ENCODE data around the gene HDAC4. TPM values are rescaled to one million over a fixed set of nuclear protein-coding genes. Genes with fewer than 3 reads are reported as not detected.

Gene HDAC4
- total RNA-seq, 1 experiment from 2014 or later: 47.6 TPM

- H3K4me3 ChIP-seq (replicated peaks in 1 of 2; ENCODE audit: low read depth in 1 of 2, low read length in 2 of 2): no peak overlapping the region
- H3K9me3 ChIP-seq (ENCODE audit: control insufficient read depth in 1 of 2, insufficient read depth in 1 of 2, low read depth in 1 of 2, low read length in 2 of 2): no peaks in the 10 kb centered on the region
- no TSS peak for BruUV-seq (replicated peaks)
- H3K4me1 ChIP-seq (ENCODE audit: control insufficient read depth in 1 of 2, insufficient read depth in 2 of 2, low read length in 2 of 2): peaks cover 0 to 24% of the 10 kb centered on the region in 2 experiments; a peak in 1 of 4 replicates
- POLR2A ChIA-PET: no interaction called here
- no peaks in the 10 kb centered on the region for H4K20me1 ChIP-seq (ENCODE audit: insufficient read depth)
- peaks cover 2 to 4% of the 10 kb centered on the region in 2 experiments; a peak in 1 of 4 replicates for H3K36me3 ChIP-seq (ENCODE audit: control insufficient read depth in 1 of 2, insufficient read depth in 2 of 2, low read length in 2 of 2)
- H3K79me2 ChIP-seq (ENCODE audit: insufficient read depth, low read length): no peaks in the 10 kb centered on the region
- no peaks in the 10 kb centered on the region for H3K27me3 ChIP-seq (ENCODE audit: insufficient read depth, low read length)
- no peaks in the 10 kb centered on the region for H3K9me2 ChIP-seq (ENCODE audit: insufficient read depth)
- TF ChIP-seq SP1 (IDR thresholded peaks at IDR 0.05; ENCODE audit: low read depth): no peak
- no peak for TF ChIP-seq EGR1 (IDR thresholded peaks at IDR 0.05; ENCODE audit: low read depth)
- no peak for TF ChIP-seq SIN3A (IDR thresholded peaks at IDR 0.05; ENCODE audit: low read depth)
- TF ChIP-seq ELF1 (IDR thresholded peaks at IDR 0.05; ENCODE audit: borderline replicate concordance, low read depth): no peak
- TF ChIP-seq CEBPB (IDR thresholded peaks at IDR 0.05; ENCODE audit: low read depth): no peak
- no peak for TF ChIP-seq RAD21 (IDR thresholded peaks at IDR 0.05; ENCODE audit: low read depth)
- no peak for TF ChIP-seq EZH2 (IDR thresholded peaks at IDR 0.05)
- no peak for TF ChIP-seq CBX3 (IDR thresholded peaks at IDR 0.05; ENCODE audit: low read depth)
- TF ChIP-seq POLR2AphosphoS5 (IDR thresholded peaks at IDR 0.05; ENCODE audit: low read depth, low read length): no peak
- no peak for TF ChIP-seq EZH2phosphoT487 (IDR thresholded peaks at IDR 0.05; ENCODE audit: borderline replicate concordance)
- no peak for TF ChIP-seq ATF3 (IDR thresholded peaks at IDR 0.05)
- H2AFZ ChIP-seq (ENCODE audit: low read depth, low read length, poor library complexity, severe bottlenecking): no peak overlapping the region
- H3K4me2 ChIP-seq (ENCODE audit: low read length): no peak overlapping the region
- no peak overlapping the region for H3K27ac ChIP-seq (ENCODE audit: low read depth, low read length)
- no peak overlapping the region for H3K9ac ChIP-seq (ENCODE audit: low read length)
- ATAC-seq (no peak), DNase-seq (ENCODE audit: low read depth, low spot score) (no peak)
- CTCF ChIA-PET: no interaction called here
- RAD21 ChIA-PET (ENCODE audit: low non-redundant PET in 1 of 2, low total read pairs in 2 of 2, uncharacterized antibody in 2 of 2, unreplicated experiment in 2 of 2): no interaction called here
- intact Hi-C loops (cut with micrococcal nuclease): no loop called here
Measured at GRCh38 chr2:239153806-239154591, 246.8 kb downstream of the HDAC4 start.

DNA sequence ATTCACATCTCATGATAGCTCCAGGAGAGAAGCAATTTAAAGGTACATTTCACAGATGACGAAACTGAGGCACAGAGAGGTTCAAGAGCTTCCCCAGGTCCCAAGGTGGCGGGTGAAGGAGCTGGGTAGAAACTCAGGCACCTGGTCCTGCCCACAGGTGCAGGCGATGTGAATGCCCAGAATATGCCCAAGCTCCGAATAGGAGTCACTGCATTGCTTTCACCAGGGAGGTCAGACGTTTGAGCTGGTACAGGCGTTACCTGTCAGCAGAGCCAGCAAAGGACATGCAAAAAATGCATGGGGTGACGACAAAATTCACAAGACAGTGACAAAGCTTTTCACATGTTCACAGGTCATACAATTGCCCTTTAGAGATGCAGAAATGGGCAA is 247.9 kb downstream of the HDAC4 start:
- DNase-seq (ENCODE audit: low read depth, low spot score): no peak
- Histone ChIP-seq H2AFZ (ENCODE audit: low read depth, low read length, poor library complexity, severe bottlenecking) (no peak overlapping the region), H3K27me3 (ENCODE audit: insufficient read depth, low read length) (no peaks in the 10 kb centered on the region), H3K9ac (ENCODE audit: low read length) (no peak overlapping the region), H3K4me3 (replicated peaks in 1 of 2; ENCODE audit: low read depth in 1 of 2, low read length in 2 of 2) (no peak overlapping the region), H3K9me2 (ENCODE audit: insufficient read depth) (no peaks in the 10 kb centered on the region), H3K4me1 (ENCODE audit: control insufficient read depth in 1 of 2, insufficient read depth in 2 of 2, low read length in 2 of 2) (peaks cover 0 to 14% of the 10 kb centered on the region in 2 experiments; a peak in 1 of 4 replicates), H3K36me3 (ENCODE audit: control insufficient read depth in 1 of 2, insufficient read depth in 2 of 2, low read length in 2 of 2) (peaks cover 4 to 6% of the 10 kb centered on the region in 2 experiments; a peak in 2 of 4 replicates), H4K20me1 (ENCODE audit: insufficient read depth) (no peaks in the 10 kb centered on the region), H3K4me2 (ENCODE audit: low read length) (no peak overlapping the region), H3K27ac (ENCODE audit: low read depth, low read length) (no peak overlapping the region), H3K79me2 (ENCODE audit: insufficient read depth, low read length) (no peaks in the 10 kb centered on the region), H3K9me3 (ENCODE audit: control insufficient read depth in 1 of 2, insufficient read depth in 1 of 2, low read depth in 1 of 2, low read length in 2 of 2) (no peaks in the 10 kb centered on the region)
- ATAC-seq: no peak
- POLR2A ChIA-PET: no interaction called here
- intact Hi-C loops (cut with micrococcal nuclease): no loop called here
- TF ChIP-seq EZH2phosphoT487 (IDR thresholded peaks at IDR 0.05; ENCODE audit: borderline replicate concordance) (no peak), FOSL1 (IDR thresholded peaks at IDR 0.05; ENCODE audit: low read depth) (no peak), POLR2AphosphoS5 (IDR thresholded peaks at IDR 0.05; ENCODE audit: low read depth, low read length) (no peak), ATF3 (IDR thresholded peaks at IDR 0.05) (no peak)
- TF ChIP-seq, protein P1, sequence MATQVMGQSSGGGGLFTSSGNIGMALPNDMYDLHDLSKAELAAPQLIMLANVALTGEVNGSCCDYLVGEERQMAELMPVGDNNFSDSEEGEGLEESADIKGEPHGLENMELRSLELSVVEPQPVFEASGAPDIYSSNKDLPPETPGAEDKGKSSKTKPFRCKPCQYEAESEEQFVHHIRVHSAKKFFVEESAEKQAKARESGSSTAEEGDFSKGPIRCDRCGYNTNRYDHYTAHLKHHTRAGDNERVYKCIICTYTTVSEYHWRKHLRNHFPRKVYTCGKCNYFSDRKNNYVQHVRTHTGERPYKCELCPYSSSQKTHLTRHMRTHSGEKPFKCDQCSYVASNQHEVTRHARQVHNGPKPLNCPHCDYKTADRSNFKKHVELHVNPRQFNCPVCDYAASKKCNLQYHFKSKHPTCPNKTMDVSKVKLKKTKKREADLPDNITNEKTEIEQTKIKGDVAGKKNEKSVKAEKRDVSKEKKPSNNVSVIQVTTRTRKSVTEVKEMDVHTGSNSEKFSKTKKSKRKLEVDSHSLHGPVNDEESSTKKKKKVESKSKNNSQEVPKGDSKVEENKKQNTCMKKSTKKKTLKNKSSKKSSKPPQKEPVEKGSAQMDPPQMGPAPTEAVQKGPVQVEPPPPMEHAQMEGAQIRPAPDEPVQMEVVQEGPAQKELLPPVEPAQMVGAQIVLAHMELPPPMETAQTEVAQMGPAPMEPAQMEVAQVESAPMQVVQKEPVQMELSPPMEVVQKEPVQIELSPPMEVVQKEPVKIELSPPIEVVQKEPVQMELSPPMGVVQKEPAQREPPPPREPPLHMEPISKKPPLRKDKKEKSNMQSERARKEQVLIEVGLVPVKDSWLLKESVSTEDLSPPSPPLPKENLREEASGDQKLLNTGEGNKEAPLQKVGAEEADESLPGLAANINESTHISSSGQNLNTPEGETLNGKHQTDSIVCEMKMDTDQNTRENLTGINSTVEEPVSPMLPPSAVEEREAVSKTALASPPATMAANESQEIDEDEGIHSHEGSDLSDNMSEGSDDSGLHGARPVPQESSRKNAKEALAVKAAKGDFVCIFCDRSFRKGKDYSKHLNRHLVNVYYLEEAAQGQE (IDR thresholded peaks at IDR 0.05; ENCODE audit: low read depth): no peak
- BruUV-seq (replicated peaks): no TSS peak
- CTCF ChIA-PET: no interaction called here
- RAD21 ChIA-PET (ENCODE audit: low non-redundant PET in 1 of 2, low total read pairs in 2 of 2, uncharacterized antibody in 2 of 2, unreplicated experiment in 2 of 2): no interaction called here
